ENCODE data around the gene CDC42EP1. TPM values are rescaled to one million over a fixed set of nuclear protein-coding genes. Genes with fewer than 3 reads are reported as not detected.
A peak's percentile ranks its signal among the peaks of the same experiment; 100 is the strongest.

Gene CDC42EP1
- total RNA-seq, 1 donor from 2014 or later: 117 TPM

GRCh38 chr22:37616201-37617083, 56.2 kb downstream of the CDC42EP1 start:
- peak; percentile 14 for ATAC-seq

DNA sequence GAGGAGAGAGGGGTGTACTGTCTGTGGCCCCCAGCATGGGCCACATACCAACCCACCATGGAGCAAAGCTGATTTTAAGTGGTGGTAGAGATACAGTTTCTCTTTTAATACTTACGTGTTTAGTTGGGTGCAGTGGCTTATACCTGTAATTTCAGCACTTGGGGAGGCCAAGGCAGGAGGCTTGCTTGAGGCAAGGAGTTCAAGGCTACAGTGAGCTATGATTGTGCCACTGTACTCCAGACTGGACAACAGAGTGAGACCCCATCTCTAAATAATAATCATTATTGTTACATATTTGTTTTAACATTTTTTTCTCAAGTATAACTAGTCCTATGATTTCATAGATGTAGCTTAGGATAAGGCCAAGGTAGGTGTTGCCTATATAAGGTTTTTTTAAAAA, 57.2 kb downstream of the CDC42EP1 start:
- no peak for ATAC-seq

GRCh38 chr22:37618072-37618656, 57.9 kb downstream of the CDC42EP1 start:
- no peak for ATAC-seq

GRCh38 chr22:37618674-37619073, 58.4 kb downstream of the CDC42EP1 start:
- no peak for ATAC-seq

Other genes with a start within 250 kb of the CDC42EP1 start
- gene ELFN2, start 133.0 kb upstream of the CDC42EP1 start, total RNA-seq: not detected
- 4.3 TPM for gene MFNG, start 74.1 kb upstream of the CDC42EP1 start, total RNA-seq
- 10.5 TPM for gene CARD10, start 41.1 kb upstream of the CDC42EP1 start, total RNA-seq
- not detected for gene LGALS2, start 19.6 kb downstream of the CDC42EP1 start, total RNA-seq
- gene GGA1, start 48.4 kb downstream of the CDC42EP1 start, total RNA-seq: 28.4 TPM
- 40.2 TPM for gene SH3BP1, start 79.2 kb downstream of the CDC42EP1 start, total RNA-seq
- 2.5 TPM for gene PDXP, start 98.2 kb downstream of the CDC42EP1 start, total RNA-seq
- 55.5 TPM for gene LGALS1, start 115.2 kb downstream of the CDC42EP1 start, total RNA-seq
- gene NOL12, start 125.9 kb downstream of the CDC42EP1 start, total RNA-seq: 32.8 TPM
- 68.3 TPM for gene TRIOBP, start 136.6 kb downstream of the CDC42EP1 start, total RNA-seq
- 21.7 TPM for gene GCAT, start 247.5 kb downstream of the CDC42EP1 start, total RNA-seq